ENCODE data around the gene NUP153. TPM values are rescaled to one million over a fixed set of nuclear protein-coding genes. Genes with fewer than 3 reads are reported as not detected.
"Not testable (repeated sequence)": the region's sequence is repeated elsewhere in the genome, so short reads cannot be mapped to it uniquely, and the experiment has no call there.

The NUP153 gene
- polyA plus RNA-seq, 1 of the 3 experiments (the other 2 are of a cell fraction) = 10.5 TPM

DNA sequence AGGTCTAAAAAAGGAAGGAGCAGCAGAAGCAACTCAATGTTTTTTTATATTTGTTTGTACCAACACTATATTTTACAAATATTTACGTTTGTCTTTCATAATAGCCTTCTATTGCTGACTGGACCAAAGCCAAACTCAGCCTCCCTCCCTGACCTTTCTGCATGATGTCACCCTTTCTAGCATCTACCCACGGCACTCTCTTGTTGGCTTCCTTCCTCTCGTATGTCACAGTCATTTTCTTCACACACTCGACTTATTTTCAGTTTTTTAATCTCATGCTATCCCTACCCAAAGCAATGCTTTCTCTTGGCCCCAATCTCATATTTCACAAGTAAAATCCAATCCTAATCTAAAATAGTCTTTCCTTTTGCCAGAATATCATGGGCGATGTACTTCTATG, 122.9 kb downstream of the NUP153 start (continued):
- TF ChIP-seq, protein P1, sequence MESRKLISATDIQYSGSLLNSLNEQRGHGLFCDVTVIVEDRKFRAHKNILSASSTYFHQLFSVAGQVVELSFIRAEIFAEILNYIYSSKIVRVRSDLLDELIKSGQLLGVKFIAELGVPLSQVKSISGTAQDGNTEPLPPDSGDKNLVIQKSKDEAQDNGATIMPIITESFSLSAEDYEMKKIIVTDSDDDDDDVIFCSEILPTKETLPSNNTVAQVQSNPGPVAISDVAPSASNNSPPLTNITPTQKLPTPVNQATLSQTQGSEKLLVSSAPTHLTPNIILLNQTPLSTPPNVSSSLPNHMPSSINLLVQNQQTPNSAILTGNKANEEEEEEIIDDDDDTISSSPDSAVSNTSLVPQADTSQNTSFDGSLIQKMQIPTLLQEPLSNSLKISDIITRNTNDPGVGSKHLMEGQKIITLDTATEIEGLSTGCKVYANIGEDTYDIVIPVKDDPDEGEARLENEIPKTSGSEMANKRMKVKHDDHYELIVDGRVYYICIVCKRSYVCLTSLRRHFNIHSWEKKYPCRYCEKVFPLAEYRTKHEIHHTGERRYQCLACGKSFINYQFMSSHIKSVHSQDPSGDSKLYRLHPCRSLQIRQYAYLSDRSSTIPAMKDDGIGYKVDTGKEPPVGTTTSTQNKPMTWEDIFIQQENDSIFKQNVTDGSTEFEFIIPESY (IDR thresholded peaks at IDR 0.05; ENCODE audit: borderline replicate concordance, low read depth) = no peak
- TF ChIP-seq, protein P2, sequence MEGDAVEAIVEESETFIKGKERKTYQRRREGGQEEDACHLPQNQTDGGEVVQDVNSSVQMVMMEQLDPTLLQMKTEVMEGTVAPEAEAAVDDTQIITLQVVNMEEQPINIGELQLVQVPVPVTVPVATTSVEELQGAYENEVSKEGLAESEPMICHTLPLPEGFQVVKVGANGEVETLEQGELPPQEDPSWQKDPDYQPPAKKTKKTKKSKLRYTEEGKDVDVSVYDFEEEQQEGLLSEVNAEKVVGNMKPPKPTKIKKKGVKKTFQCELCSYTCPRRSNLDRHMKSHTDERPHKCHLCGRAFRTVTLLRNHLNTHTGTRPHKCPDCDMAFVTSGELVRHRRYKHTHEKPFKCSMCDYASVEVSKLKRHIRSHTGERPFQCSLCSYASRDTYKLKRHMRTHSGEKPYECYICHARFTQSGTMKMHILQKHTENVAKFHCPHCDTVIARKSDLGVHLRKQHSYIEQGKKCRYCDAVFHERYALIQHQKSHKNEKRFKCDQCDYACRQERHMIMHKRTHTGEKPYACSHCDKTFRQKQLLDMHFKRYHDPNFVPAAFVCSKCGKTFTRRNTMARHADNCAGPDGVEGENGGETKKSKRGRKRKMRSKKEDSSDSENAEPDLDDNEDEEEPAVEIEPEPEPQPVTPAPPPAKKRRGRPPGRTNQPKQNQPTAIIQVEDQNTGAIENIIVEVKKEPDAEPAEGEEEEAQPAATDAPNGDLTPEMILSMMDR (IDR thresholded peaks at IDR 0.05) = no peak
- TF ChIP-seq IRF3 (IDR thresholded peaks at IDR 0.05; ENCODE audit: low read depth, low read length) (no peak), FOSL2 (IDR thresholded peaks at IDR 0.05; ENCODE audit: borderline replicate concordance, low read depth) (no peak), NFIC (IDR thresholded peaks at IDR 0.05; ENCODE audit: borderline replicate concordance) (no peak), GATA2 (CRISPR knock-in tag; IDR thresholded peaks at IDR 0.05) (no peak)

DNA sequence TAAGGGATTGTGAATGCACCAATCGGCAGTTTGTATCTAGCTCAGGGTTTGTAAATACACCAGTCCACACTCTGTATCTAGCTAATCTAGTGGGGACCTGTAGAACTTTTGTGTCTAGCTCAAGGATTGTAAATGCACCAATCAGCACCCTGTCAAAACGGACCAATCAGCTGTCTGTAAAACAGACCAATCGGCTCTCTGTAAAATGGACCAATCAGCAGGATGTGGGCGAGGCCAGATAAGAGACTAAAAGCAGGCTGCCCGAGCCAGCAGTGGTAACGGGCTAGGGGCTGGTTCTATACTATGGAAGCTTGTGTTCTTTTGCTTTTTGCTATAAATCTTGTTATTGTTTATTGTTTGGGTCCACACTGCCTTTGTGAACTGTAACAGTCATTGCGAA, 125.4 kb downstream of the NUP153 start:
- POLR2A ChIA-PET = interaction anchor here (1.2 kb wide), 1 partner anchor 423 kb away, joined by 3 read pairs; no protein-coding TSS in a partner anchor
- H3K9me3 ChIP-seq; DNase-seq; H4K20me1 ChIP-seq (ENCODE audit: insufficient read depth); H3K4me1 ChIP-seq (ENCODE audit: control insufficient read depth in 1 of 2, insufficient read depth in 2 of 2, low read depth in 1 of 2, low read length in 1 of 2); H3K27me3 ChIP-seq (ENCODE audit: insufficient read depth); H3K27ac ChIP-seq (ENCODE audit: low read depth in 2 of 2, low read length in 1 of 2); H3K4me3 ChIP-seq (ENCODE audit: low read depth in 2 of 2, low read length in 1 of 2); H3K79me2 ChIP-seq (ENCODE audit: insufficient read depth); H3K4me2 ChIP-seq; H3K9ac ChIP-seq; H3K9me2 ChIP-seq; H3K36me3 ChIP-seq (replicated peaks in 1 of 2; ENCODE audit: control insufficient read depth in 1 of 2, insufficient read depth in 2 of 2, low read length in 1 of 2): not testable (repeated sequence)
- Histone ChIP-seq H2AFZ (ENCODE audit: low read depth) (peak overlapping the region; percentile 87; the same call in 1 of the 2 replicates), H3F3A (replicated peaks; ENCODE audit: insufficient read depth) (peaks cover 10% of the 10 kb centered on the region)
- CTCF ChIA-PET = interaction anchor here (0.8 to 2.5 kb wide), 4 partner anchors 19 to 424 kb away, joined by 3 to 11 read pairs (median 4); partner anchors contain the start of gene FAM8A1
- WGBS (ENCODE audit: low lambda C conversion rate) = 95% methylated on average over 7 of the region's 7 CpGs

- DNase-seq = peak; percentile 64
- Histone ChIP-seq H3K9ac (0 out of 2 replicates have a peak overlapping the region, but pooled peaks have one; percentile 20), H3K9me2 (no peaks in the 10 kb centered on the region), H3K27me3 (ENCODE audit: insufficient read depth) (no peaks in the 10 kb centered on the region), H2AFZ (ENCODE audit: low read depth) (peak overlapping the region; percentile 87), H3K79me2 (ENCODE audit: insufficient read depth) (no peaks in the 10 kb centered on the region), H3K4me1 (ENCODE audit: control insufficient read depth in 1 of 2, insufficient read depth in 2 of 2, low read depth in 1 of 2, low read length in 1 of 2) (no peaks in the 10 kb centered on the region), H3K36me3 (replicated peaks in 1 of 2; ENCODE audit: control insufficient read depth in 1 of 2, insufficient read depth in 2 of 2, low read length in 1 of 2) (no peaks in the 10 kb centered on the region), H3K9me3 (no peaks in the 10 kb centered on the region; the same call in 1 of the 2 replicates), H3K4me3 (ENCODE audit: low read depth in 2 of 2, low read length in 1 of 2) (peak overlapping the region; percentile 56 to 59), H4K20me1 (ENCODE audit: insufficient read depth) (no peaks in the 10 kb centered on the region), H3K27ac (ENCODE audit: low read depth in 2 of 2, low read length in 1 of 2) (peak overlapping the region in 1 of 2 experiments; percentile 67; a peak in 2 of 4 replicates), H3K4me2 (peak overlapping the region; percentile 62; the same call in 1 of the 2 replicates), H3F3A (replicated peaks; ENCODE audit: insufficient read depth) (peaks cover 10% of the 10 kb centered on the region)
- WGBS (ENCODE audit: low lambda C conversion rate) = 15% methylated on average over 17 of the region's 53 CpGs
- POLR2A ChIA-PET = interaction anchor here (0.8 to 1.2 kb wide), 2 partner anchors 127 to 423 kb away, joined by 3 to 4 read pairs; partner anchors contain the start of gene NUP153
- CTCF ChIA-PET = interaction anchor here (0.8 to 2.5 kb wide), 3 partner anchors 19 to 424 kb away, joined by 3 to 11 read pairs (median 4); partner anchors contain the start of gene FAM8A1
- no peak for TF ChIP-seq RXRA (IDR thresholded peaks at IDR 0.05; ENCODE audit: borderline replicate concordance, low read depth)
- TF ChIP-seq RFX5 (IDR thresholded peaks at IDR 0.05; ENCODE audit: low read length) = no peak
- TF ChIP-seq NFIC (IDR thresholded peaks at IDR 0.05; ENCODE audit: borderline replicate concordance) = no peak
- TF ChIP-seq MEF2A (IDR thresholded peaks at IDR 0.05; ENCODE audit: borderline replicate concordance, low read depth) = no peak
- peak; percentile 94 for TF ChIP-seq CHD2 (IDR thresholded peaks at IDR 0.05; ENCODE audit: low read length, partially characterized antibody)
- TF ChIP-seq IRF3 (IDR thresholded peaks at IDR 0.05; ENCODE audit: low read depth, low read length) = no peak
- TF ChIP-seq, protein P3, sequence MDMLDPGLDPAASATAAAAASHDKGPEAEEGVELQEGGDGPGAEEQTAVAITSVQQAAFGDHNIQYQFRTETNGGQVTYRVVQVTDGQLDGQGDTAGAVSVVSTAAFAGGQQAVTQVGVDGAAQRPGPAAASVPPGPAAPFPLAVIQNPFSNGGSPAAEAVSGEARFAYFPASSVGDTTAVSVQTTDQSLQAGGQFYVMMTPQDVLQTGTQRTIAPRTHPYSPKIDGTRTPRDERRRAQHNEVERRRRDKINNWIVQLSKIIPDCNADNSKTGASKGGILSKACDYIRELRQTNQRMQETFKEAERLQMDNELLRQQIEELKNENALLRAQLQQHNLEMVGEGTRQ (IDR thresholded peaks at IDR 0.05; ENCODE audit: borderline replicate concordance, low read depth, low read length) = no peak
- no peak for TF ChIP-seq RAD21 (IDR thresholded peaks at IDR 0.05; ENCODE audit: low read length)
- TF ChIP-seq, protein P2 (IDR thresholded peaks at IDR 0.05) = no peak
- TF ChIP-seq JUND (IDR thresholded peaks at IDR 0.05) = no peak
Observed at GRCh38 chr6:17580518-17581048, 126.1 kb downstream of the NUP153 start.

Data from SK-N-SH (cell line).